ENCODE results near the gene PRDM11. TPM values are rescaled to one million over a fixed set of nuclear protein-coding genes. Genes with fewer than 3 reads are reported as not detected.

PRDM11 gene
- total and polyA plus RNA-seq, 2 of the 4 experiments (the other 2 are of a cell fraction), result 2.2 to 2.7 TPM

DNA sequence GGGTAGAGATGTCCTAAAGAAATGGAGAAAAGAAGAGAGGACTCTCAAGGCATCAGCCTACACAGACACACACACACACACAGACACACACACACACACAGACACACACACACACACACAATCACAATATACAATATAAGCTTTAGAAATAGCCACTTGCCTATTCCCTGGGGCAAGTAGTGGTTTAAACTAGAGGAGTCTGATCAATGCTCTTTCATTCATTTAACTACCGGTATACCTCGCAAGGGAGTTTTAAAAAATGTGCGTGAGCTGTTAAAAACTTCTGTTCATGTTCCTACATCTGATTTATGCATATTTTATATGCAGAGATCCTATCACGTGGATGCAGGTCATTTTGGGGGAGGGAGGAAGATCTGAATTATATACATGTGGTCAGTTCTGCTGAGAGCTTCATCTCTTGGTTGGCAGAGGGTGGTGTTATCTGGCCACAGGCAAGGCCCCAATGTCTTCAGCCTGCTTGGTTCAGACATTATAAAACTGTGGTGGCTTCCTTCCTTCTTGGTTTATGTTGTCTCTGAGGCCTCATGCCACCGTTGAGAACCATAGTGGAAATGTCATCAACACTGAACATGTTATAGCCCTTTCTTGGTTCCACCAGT, 83.1 kb downstream of the PRDM11 start:
- Histone ChIP-seq H3K56ac (ENCODE audit: extremely low read depth, insufficient read depth, low read length) (no peak overlapping the region), H3K4me2 (ENCODE audit: low read depth, low read length) (no peak overlapping the region), H2AFZ (replicated peaks; ENCODE audit: low read length, poor library complexity) (no peak overlapping the region), H2BK5ac (ENCODE audit: low read depth, low read length, poor library complexity, severe bottlenecking) (no peak overlapping the region), H3K9me3 (ENCODE audit: control insufficient read depth, insufficient read depth, low read length) (no peaks in the 10 kb centered on the region), H3K14ac (replicated peaks; ENCODE audit: low read depth, low read length) (no peak overlapping the region), H2AK9ac (replicated peaks; ENCODE audit: low read depth, low read length, poor library complexity) (no peak overlapping the region), H3K27me3 (ENCODE audit: control insufficient read depth, insufficient read depth, low read length) (no peaks in the 10 kb centered on the region), H3K27ac (ENCODE audit: insufficient read depth, low read length) (no peak overlapping the region), H3K4ac (ENCODE audit: low read depth, low read length) (no peak overlapping the region), H4K91ac (ENCODE audit: insufficient read depth, low read depth, low read length) (no peak overlapping the region), H3K4me3 (ENCODE audit: insufficient read depth, low read depth, low read length) (no peak overlapping the region), H4K5ac (ENCODE audit: low read depth, low read length) (no peak overlapping the region), H3K18ac (ENCODE audit: low read depth, low read length) (no peak overlapping the region), H3K9ac (ENCODE audit: low read depth, low read length) (no peak overlapping the region), H3K36me3 (ENCODE audit: control insufficient read depth, insufficient read depth, low read length) (peaks cover 10% of the 10 kb centered on the region), H4K20me1 (ENCODE audit: insufficient read depth, low read length) (no peaks in the 10 kb centered on the region), H3K23ac (ENCODE audit: low read depth, low read length) (no peak overlapping the region), H3K79me1 (ENCODE audit: low read depth in 1 of 2, low read length in 2 of 2) (no peaks in the 10 kb centered on the region), H2BK15ac (ENCODE audit: low read depth, low read length) (no peak overlapping the region), H3K9me1 (ENCODE audit: insufficient read depth, low read length) (no peaks in the 10 kb centered on the region), H4K8ac (ENCODE audit: low read depth in 2 of 2, low read length in 2 of 2) (no peak overlapping the region), H2AK5ac (ENCODE audit: low read depth, low read length) (no peak overlapping the region), H3K4me1 (ENCODE audit: control insufficient read depth, insufficient read depth, low read length) (no peaks in the 10 kb centered on the region), H2BK20ac (ENCODE audit: low read depth, low read length) (no peak overlapping the region), H2BK120ac (ENCODE audit: low read depth, low read length) (no peak overlapping the region)
- DNase-seq (no peak), ATAC-seq (ENCODE audit: low read depth) (no peak)
- CTCF ChIA-PET, result no interaction called here
- in situ Hi-C loops (cut with MboI; ENCODE audit: low sequenced_read_pairs), result no loop called here
- no CpG with 5 or more reads among the region's 5 CpGs for WGBS, 2 experiments (ENCODE audit: extremely low coverage in 2 of 2, insufficient read length in 1 of 2)
- POLR2A ChIA-PET (ENCODE audit: unreplicated experiment), result no interaction called here
- TF ChIP-seq MXI1 (IDR thresholded peaks at IDR 0.05; ENCODE audit: borderline replicate concordance, low read depth, low read length), result no peak
- no peak for TF ChIP-seq POLR2A (IDR thresholded peaks at IDR 0.05; ENCODE audit: low read depth, low read length)
- TF ChIP-seq, protein P1, sequence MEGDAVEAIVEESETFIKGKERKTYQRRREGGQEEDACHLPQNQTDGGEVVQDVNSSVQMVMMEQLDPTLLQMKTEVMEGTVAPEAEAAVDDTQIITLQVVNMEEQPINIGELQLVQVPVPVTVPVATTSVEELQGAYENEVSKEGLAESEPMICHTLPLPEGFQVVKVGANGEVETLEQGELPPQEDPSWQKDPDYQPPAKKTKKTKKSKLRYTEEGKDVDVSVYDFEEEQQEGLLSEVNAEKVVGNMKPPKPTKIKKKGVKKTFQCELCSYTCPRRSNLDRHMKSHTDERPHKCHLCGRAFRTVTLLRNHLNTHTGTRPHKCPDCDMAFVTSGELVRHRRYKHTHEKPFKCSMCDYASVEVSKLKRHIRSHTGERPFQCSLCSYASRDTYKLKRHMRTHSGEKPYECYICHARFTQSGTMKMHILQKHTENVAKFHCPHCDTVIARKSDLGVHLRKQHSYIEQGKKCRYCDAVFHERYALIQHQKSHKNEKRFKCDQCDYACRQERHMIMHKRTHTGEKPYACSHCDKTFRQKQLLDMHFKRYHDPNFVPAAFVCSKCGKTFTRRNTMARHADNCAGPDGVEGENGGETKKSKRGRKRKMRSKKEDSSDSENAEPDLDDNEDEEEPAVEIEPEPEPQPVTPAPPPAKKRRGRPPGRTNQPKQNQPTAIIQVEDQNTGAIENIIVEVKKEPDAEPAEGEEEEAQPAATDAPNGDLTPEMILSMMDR (conservative IDR thresholded peaks at IDR 0.05; ENCODE audit: low read depth, low read length), result no peak
- no peak for TF ChIP-seq RFX5 (IDR thresholded peaks at IDR 0.05; ENCODE audit: low read depth, low read length)
- no peak for TF ChIP-seq MAFK (IDR thresholded peaks at IDR 0.05; ENCODE audit: low read depth, low read length)
- no TSS peak for BruUV-seq (replicated peaks)
- intact Hi-C loops (cut with micrococcal nuclease), result no loop called here
- dilution Hi-C loops (cut with HindIII; ENCODE audit: low sequenced_read_pairs, unreplicated experiment), result no loop called here
